ENCODE data around the gene PTPRD.

DNA sequence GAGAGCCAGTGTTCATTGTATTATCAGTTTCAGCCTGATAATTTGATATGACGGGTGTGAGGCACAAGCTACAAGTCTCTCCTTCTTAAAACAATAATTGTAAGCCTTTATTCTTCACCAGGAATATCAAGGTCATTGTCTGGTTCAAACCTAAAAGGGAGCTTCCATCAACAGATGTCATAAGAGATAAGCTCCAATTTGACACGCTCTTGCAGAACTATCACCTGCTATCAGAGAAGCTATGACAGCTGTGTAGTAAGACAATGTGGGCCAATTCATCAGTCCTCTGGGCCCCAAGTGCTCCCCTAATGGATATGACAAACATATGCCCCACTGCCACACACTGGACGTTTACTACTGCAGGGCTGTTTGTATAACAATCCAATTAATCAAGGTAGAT lies 1803.1 kb downstream of the PTPRD start:
- TF ChIP-seq, protein P1, sequence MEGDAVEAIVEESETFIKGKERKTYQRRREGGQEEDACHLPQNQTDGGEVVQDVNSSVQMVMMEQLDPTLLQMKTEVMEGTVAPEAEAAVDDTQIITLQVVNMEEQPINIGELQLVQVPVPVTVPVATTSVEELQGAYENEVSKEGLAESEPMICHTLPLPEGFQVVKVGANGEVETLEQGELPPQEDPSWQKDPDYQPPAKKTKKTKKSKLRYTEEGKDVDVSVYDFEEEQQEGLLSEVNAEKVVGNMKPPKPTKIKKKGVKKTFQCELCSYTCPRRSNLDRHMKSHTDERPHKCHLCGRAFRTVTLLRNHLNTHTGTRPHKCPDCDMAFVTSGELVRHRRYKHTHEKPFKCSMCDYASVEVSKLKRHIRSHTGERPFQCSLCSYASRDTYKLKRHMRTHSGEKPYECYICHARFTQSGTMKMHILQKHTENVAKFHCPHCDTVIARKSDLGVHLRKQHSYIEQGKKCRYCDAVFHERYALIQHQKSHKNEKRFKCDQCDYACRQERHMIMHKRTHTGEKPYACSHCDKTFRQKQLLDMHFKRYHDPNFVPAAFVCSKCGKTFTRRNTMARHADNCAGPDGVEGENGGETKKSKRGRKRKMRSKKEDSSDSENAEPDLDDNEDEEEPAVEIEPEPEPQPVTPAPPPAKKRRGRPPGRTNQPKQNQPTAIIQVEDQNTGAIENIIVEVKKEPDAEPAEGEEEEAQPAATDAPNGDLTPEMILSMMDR (IDR thresholded peaks at IDR 0.05 in 8 of 11, conservative IDR thresholded peaks at IDR 0.05 in 3 of 11): no peak
- TF ChIP-seq POLR2A (IDR thresholded peaks at IDR 0.05) (no peak), POLR2AphosphoS5 (IDR thresholded peaks at IDR 0.05) (no peak)
